ENCODE measurements around the gene PRKAR1B. TPM values are rescaled to one million over a fixed set of nuclear protein-coding genes. Genes with fewer than 3 reads are reported as not detected.

The PRKAR1B gene
- total and polyA plus RNA-seq, 2 donors (not counting 1 experiment from before 2014, with no cell fraction given) = 4.5 to 8.6 TPM

- Histone ChIP-seq H3K9me3 (ENCODE audit: control extremely low read depth in 1 of 3, control insufficient read depth in 2 of 3, insufficient read depth in 1 of 3, low read length in 2 of 3) (no peaks in the 10 kb centered on the region), H3K27me3 (replicated peaks in 1 of 4; ENCODE audit: control extremely low read depth in 1 of 4, control insufficient read depth in 3 of 4, insufficient read depth in 4 of 4, low read length in 3 of 4) (no peaks in the 10 kb centered on the region), H3K9ac (ENCODE audit: low read length) (no peak overlapping the region), H4K20me1 (ENCODE audit: control insufficient read depth, insufficient read depth, low read length, poor library complexity, severe bottlenecking) (no peaks in the 10 kb centered on the region), H3K36me3 (replicated peaks in 1 of 2; ENCODE audit: control extremely low read depth in 1 of 2, control insufficient read depth in 1 of 2, extremely low read depth in 1 of 2, insufficient read depth in 2 of 2, low read length in 1 of 2) (no peaks in the 10 kb centered on the region), H3K4me3 (ENCODE audit: control extremely low read depth in 1 of 5, extremely low read depth in 1 of 5, insufficient read depth in 1 of 5, low read depth in 2 of 5, low read length in 4 of 5) (no peak overlapping the region), H2AFZ (ENCODE audit: insufficient read depth, low read depth, low read length, poor library complexity, severe bottlenecking) (no peak overlapping the region), H3K4me2 (replicated peaks; ENCODE audit: low read depth, low read length, poor library complexity, severe bottlenecking) (no peak overlapping the region), H3K79me2 (ENCODE audit: control insufficient read depth, insufficient read depth, low read length) (no peaks in the 10 kb centered on the region), H3K4me1 (ENCODE audit: control insufficient read depth in 2 of 2, insufficient read depth in 2 of 2, low read length in 2 of 2) (no peaks in the 10 kb centered on the region), H3K27ac (ENCODE audit: low read length in 2 of 2) (no peak overlapping the region)
- no peak overlapping the region for H3K27ac Mint-ChIP-seq
- intact Hi-C loops (cut with micrococcal nuclease) = no loop called here
- TF ChIP-seq CTCF (IDR thresholded peaks at IDR 0.05) (no peak), EZH2 (IDR thresholded peaks at IDR 0.05; ENCODE audit: borderline replicate concordance, insufficient read depth, low read depth, low read length, poor library complexity, severe bottlenecking) (no peak)
- DNase-seq = no peak
- ChIA-PET POLR2A (no interaction called here), CTCF (no interaction called here)
- no peaks in the 10 kb centered on the region for H3K27me3 Mint-ChIP-seq
- H3K4me3 Mint-ChIP-seq = no peak overlapping the region
- no peaks in the 10 kb centered on the region for H3K9me3 Mint-ChIP-seq (ENCODE audit: insufficient read depth)
- H3K4me1 Mint-ChIP-seq = no peaks in the 10 kb centered on the region
- no peak for ATAC-seq (ENCODE audit: low read depth)
- 92% methylated on average over 13 of the region's 15 CpGs for WGBS (ENCODE audit: insufficient coverage)
Observed at GRCh38 chr7:506921-507622, 220.0 kb downstream of the PRKAR1B start.

GRCh38 chr7:506391-506831, 220.7 kb downstream of the PRKAR1B start:
- no peak overlapping the region for H3K27ac Mint-ChIP-seq
- DNase-seq (no peak), ATAC-seq (ENCODE audit: low read depth) (no peak)
- TF ChIP-seq EZH2 (IDR thresholded peaks at IDR 0.05; ENCODE audit: borderline replicate concordance, insufficient read depth, low read depth, low read length, poor library complexity, severe bottlenecking) (no peak), CTCF (IDR thresholded peaks at IDR 0.05) (no peak)
- no peak overlapping the region for H3K4me2 ChIP-seq (replicated peaks; ENCODE audit: low read depth, low read length, poor library complexity, severe bottlenecking)
- no peak overlapping the region for H3K9ac ChIP-seq (ENCODE audit: low read length)
- ChIA-PET POLR2A (no interaction called here), CTCF (no interaction called here)
- no peaks in the 10 kb centered on the region for H3K36me3 ChIP-seq (replicated peaks in 1 of 2; ENCODE audit: control extremely low read depth in 1 of 2, control insufficient read depth in 1 of 2, extremely low read depth in 1 of 2, insufficient read depth in 2 of 2, low read length in 1 of 2)
- no peaks in the 10 kb centered on the region for H3K9me3 ChIP-seq (ENCODE audit: control extremely low read depth in 1 of 3, control insufficient read depth in 2 of 3, insufficient read depth in 1 of 3, low read length in 2 of 3)
- H3K27ac ChIP-seq (ENCODE audit: low read length in 2 of 2) = no peak overlapping the region
- intact Hi-C loops (cut with micrococcal nuclease) = no loop called here
- H3K4me3 Mint-ChIP-seq = no peak overlapping the region
- H3K4me1 ChIP-seq (ENCODE audit: control insufficient read depth in 2 of 2, insufficient read depth in 2 of 2, low read length in 2 of 2) = no peaks in the 10 kb centered on the region
- no peaks in the 10 kb centered on the region for H3K79me2 ChIP-seq (ENCODE audit: control insufficient read depth, insufficient read depth, low read length)
- H3K27me3 Mint-ChIP-seq = no peaks in the 10 kb centered on the region
- 85% methylated on average over 10 of the region's 11 CpGs for WGBS (ENCODE audit: insufficient coverage)
- no peak overlapping the region for H3K4me3 ChIP-seq (ENCODE audit: control extremely low read depth in 1 of 5, extremely low read depth in 1 of 5, insufficient read depth in 1 of 5, low read depth in 2 of 5, low read length in 4 of 5)
- no peaks in the 10 kb centered on the region for H3K4me1 Mint-ChIP-seq
- H4K20me1 ChIP-seq (ENCODE audit: control insufficient read depth, insufficient read depth, low read length, poor library complexity, severe bottlenecking) = no peaks in the 10 kb centered on the region
- no peaks in the 10 kb centered on the region for H3K27me3 ChIP-seq (replicated peaks in 1 of 4; ENCODE audit: control extremely low read depth in 1 of 4, control insufficient read depth in 3 of 4, insufficient read depth in 4 of 4, low read length in 3 of 4)
- H3K9me3 Mint-ChIP-seq (ENCODE audit: insufficient read depth) = no peaks in the 10 kb centered on the region
- no peak overlapping the region for H2AFZ ChIP-seq (ENCODE audit: insufficient read depth, low read depth, low read length, poor library complexity, severe bottlenecking)

Measured in B cell (primary cell).